Stomach (tissue), 9 donors: ENCODE measurements around the gene MYO10. TPM values are rescaled to one million over a fixed set of nuclear protein-coding genes. Genes with fewer than 3 reads are reported as not detected.
"Not testable (repeated sequence)": the region's sequence is repeated elsewhere in the genome, so short reads cannot be mapped to it uniquely, and the experiment has no call there.

ENCODE experiments used
- DNase-seq, 2 donors: peaks; one replicate each; pipeline versions ENCODE4 v3.0.0 to v3.0.0-alpha.2; 2013 to 2019
- H3K27ac ChIP-seq, 5 donors: fragments of 200-600 bp in 4 of 5; sonication (generic) in 4 of 5; one replicate each; pipeline ENCODE4 v1.5.1; 2013 to 2019; ENCODE audit warnings: mild to moderate bottlenecking in 1 of 5, moderate library complexity in 1 of 5
- H3K27me3 ChIP-seq, 3 donors: fragments of 200-600 bp; sonication (generic); one replicate each; pipeline ENCODE4 v1.5.1; 2017 to 2019; ENCODE audit warnings: mixed run types in 1 of 3
- H3K36me3 ChIP-seq, 4 donors: fragments of 200-600 bp; sonication (generic); 1 replicate in 3 of 4; 2 replicates in 1 of 4; pipeline ENCODE4 v1.5.1; 2016 to 2019
- H3K4me1 ChIP-seq, 4 donors: fragments of 200-600 bp; sonication (generic); one replicate each; pipeline ENCODE4 v1.5.1; 2016 to 2019
- H3K4me3 ChIP-seq, 4 donors: fragments of 200-600 bp; sonication (generic) in 3 of 4; one replicate each; pipeline ENCODE4 v1.5.1; 2016 to 2019; ENCODE audit warnings: mild to moderate bottlenecking in 1 of 4
- H3K9me3 ChIP-seq, 4 donors: fragments of 200-600 bp; sonication (generic); one replicate each; pipeline ENCODE4 v1.5.1; 2016 to 2019
- EP300 ChIP-seq: sonication (generic); formaldehyde crosslinking; IDR thresholded peaks from one replicate; pipeline ENCODE4 v1.6.1; 2017; ENCODE audit warnings: antibody characterized with exemption
- POLR2A ChIP-seq, 4 donors: fragments of 450-650 bp; IDR thresholded peaks; one replicate each; pipeline ENCODE4 v1.6.1; 2016; ENCODE audit warnings: antibody characterized with exemption in 4 of 4, control low read depth in 2 of 4, mild to moderate bottlenecking in 1 of 4, moderate library complexity in 1 of 4
- POLR2AphosphoS5 ChIP-seq, 3 donors: sonication (generic); formaldehyde crosslinking; IDR thresholded peaks; one replicate each; pipeline ENCODE4 v1.6.1; 2016; ENCODE audit warnings: antibody characterized with exemption in 3 of 3
- WGBS, 5 donors: extraction: QIAGEN DNeasy Blood & Tissue Kit in 3 of 5; methylation state at CpG; one replicate each; pipeline versions ENCODE4 v1.1.5 to v1.1.7; 2013 to 2018; 5-methylcytosine and 5-hydroxymethylcytosine counted together
- intact Hi-C: fragments of 100-400 bp; cut with DNase I; formaldehyde crosslinking; loops from one replicate; pipeline ENCODE4 v1.15.1; 2023; ENCODE audit warnings: low total_unique reads
- polyA plus RNA-seq, 3 donors: library from polyadenylated mRNA; stranded (reverse); fragments of 200-250 nt; gene quantifications; one replicate each; pipeline ENCODE4 v1.2.3, GENCODE V29; 2013
- total RNA-seq, 5 donors: library from RNA; depleted of rRNA; stranded (reverse); fragments of >200 nt; gene quantifications; one replicate each; pipeline versions ENCODE4 v1.1.0 to v1.2.3, GENCODE V29; 2014 to 2016
- TF ChIP-seq, protein P1 (sequence below), 7 experiments: fragments of 450-650 bp in 4 of 7; fragments of 200-600 bp in 3 of 7; sonication (generic) in 3 of 7; IDR thresholded peaks; one replicate each; pipeline ENCODE4 v1.5.1; 2016 to 2019; ENCODE audit warnings: antibody characterized with exemption in 7 of 7, control low read depth in 2 of 7, mild to moderate bottlenecking in 1 of 7
- donor health status: healthy with polysubstance abuse.
- donor health status: Bipolar disorder and iron deficiency.
- donor health status: healthy.

Gene MYO10
- total and polyA plus RNA-seq, 8 donors = 6.8 to 233 (median 76.5) TPM

DNA sequence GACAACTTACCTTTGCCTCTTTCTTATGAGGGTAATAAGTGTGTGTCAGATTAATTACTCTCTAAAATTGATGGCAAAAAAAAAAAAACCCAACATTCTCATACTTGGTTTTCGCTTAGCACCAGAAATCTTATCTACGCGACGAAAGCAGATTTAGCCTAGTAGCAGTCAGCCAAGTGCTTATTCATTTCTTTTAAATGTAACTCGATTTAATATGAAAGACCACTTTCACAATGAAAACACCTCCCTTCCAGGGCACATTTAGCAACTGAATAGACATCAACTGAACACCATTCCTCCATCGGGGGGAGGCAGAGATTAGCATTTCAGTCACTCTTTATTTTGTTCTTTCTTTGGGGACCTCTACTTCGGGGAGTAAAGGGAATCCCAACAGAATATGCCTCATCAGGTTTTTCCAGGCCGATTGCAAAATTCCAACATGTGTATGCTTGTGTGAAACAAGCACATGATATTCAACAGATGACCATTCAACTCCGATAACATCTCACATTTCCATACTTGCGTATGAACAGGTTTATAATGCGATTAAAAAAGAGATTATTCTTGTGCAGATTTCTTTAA is 195.2 kb downstream of the MYO10 start:
- TF ChIP-seq, protein P1, sequence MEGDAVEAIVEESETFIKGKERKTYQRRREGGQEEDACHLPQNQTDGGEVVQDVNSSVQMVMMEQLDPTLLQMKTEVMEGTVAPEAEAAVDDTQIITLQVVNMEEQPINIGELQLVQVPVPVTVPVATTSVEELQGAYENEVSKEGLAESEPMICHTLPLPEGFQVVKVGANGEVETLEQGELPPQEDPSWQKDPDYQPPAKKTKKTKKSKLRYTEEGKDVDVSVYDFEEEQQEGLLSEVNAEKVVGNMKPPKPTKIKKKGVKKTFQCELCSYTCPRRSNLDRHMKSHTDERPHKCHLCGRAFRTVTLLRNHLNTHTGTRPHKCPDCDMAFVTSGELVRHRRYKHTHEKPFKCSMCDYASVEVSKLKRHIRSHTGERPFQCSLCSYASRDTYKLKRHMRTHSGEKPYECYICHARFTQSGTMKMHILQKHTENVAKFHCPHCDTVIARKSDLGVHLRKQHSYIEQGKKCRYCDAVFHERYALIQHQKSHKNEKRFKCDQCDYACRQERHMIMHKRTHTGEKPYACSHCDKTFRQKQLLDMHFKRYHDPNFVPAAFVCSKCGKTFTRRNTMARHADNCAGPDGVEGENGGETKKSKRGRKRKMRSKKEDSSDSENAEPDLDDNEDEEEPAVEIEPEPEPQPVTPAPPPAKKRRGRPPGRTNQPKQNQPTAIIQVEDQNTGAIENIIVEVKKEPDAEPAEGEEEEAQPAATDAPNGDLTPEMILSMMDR (IDR thresholded peaks at IDR 0.05) = no peak
- TF ChIP-seq EP300 = no peak
- TF ChIP-seq POLR2A (IDR thresholded peaks at IDR 0.05) = no peak
- no peak for TF ChIP-seq POLR2AphosphoS5 (IDR thresholded peaks at IDR 0.05)

DNA sequence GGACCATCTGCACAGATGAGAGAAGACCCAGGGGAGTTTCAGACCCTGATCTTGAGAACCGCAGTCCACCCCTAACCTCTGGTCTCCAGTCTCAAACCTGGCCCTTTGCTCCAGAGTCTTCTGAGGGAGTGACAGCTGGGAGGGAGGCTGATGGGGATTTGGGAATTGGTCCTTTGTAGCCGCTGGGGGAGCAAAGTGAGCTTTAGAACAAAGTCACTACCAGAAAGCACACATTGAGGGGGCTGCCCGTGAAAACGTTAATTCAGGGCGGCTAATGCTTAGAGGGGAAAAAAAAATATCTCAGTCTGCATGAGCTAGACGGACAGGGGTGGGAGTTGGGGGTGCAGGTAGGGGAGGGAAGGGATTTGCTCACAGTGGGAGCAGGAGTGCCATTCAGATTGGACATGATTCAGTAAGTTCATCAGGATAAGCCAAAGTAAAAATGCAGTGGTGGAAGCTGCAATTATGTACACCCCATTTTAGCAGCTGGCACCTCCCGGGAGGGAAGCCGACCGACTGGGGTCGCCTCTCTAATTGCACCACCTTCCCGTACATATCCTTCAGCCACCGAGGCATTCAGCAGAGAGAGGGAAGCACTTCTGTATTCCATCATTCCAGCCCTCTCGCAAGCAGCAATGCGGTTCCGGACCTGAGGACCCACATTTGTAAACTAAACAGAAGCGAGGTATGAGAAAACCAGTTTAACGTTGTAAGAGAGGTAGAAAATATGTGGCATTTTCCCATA is 195.8 kb downstream of the MYO10 start:
- Histone ChIP-seq H3K36me3 (peaks cover 4 to 18% (median 11%) of the 10 kb centered on the region in 4 donors), H3K27ac (peak overlapping the region in 1 of 5 donors; percentile 37), H3K27me3 (no peaks in the 10 kb centered on the region), H3K4me3 (peak overlapping the region in 1 of 4 donors; percentile 3), H3K9me3 (no peaks in the 10 kb centered on the region), H3K4me1 (peaks cover 9 to 60% (median 42%) of the 10 kb centered on the region in 4 donors)
- intact Hi-C loops = no loop called here
- TF ChIP-seq POLR2A (IDR thresholded peaks at IDR 0.05) (no peak), POLR2AphosphoS5 (IDR thresholded peaks at IDR 0.05) (no peak), EP300 (no peak)
- TF ChIP-seq, protein P1 (IDR thresholded peaks at IDR 0.05) = no peak
- WGBS, 5 donors = 67 to 84% (median 75%) methylated on average over 17 of the region's 17 CpGs
- no peak for DNase-seq

More for the DNA sequence above, 195.2 kb downstream of the MYO10 start:
- H3K9me3 ChIP-seq = no peaks in the 10 kb centered on the region
- H3K4me1 ChIP-seq = peaks cover 3 to 54% (median 36%) of the 10 kb centered on the region in 4 donors
- intact Hi-C loops = no loop called here
- H3K27ac ChIP-seq = peak overlapping the region in 1 of 5 donors; percentile 37
- peak overlapping the region in 1 of 4 donors; percentile 3 for H3K4me3 ChIP-seq
- 46 to 58% (median 51%) methylated on average over 11 of the region's 11 CpGs for WGBS, 5 donors
- DNase-seq = peak in 1 of 2 donors; percentile 31
- peaks cover 4 to 18% (median 11%) of the 10 kb centered on the region in 4 donors for H3K36me3 ChIP-seq
- H3K27me3 ChIP-seq = no peaks in the 10 kb centered on the region

DNA sequence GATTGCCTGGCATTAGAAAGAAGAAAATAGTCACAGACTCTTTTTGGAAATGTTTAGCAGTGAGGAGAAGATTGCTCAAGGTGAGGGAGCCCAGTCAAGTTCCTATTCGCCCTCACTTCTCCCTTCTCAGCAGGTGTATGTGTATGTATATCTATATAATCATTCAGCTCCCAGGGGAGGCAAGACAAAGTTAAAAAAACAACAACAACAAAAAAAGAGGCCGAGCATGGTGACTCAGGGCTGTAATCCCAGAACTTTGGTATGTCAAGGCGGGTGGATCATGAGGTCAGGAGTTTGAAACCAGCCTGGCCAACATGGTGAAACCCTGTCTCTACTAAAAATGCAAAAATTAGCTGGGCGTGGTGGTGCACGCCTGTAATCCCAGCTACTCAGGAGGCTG is 197.7 kb downstream of the MYO10 start:
- Histone ChIP-seq H3K4me1 (peaks cover 14 to 66% (median 43%) of the 10 kb centered on the region in 4 donors), H3K27ac (peak overlapping the region in 4 of 5 donors; percentile 33 to 72 (median 71)), H3K36me3 (peaks cover 4 to 18% (median 8%) of the 10 kb centered on the region in 4 donors)
- intact Hi-C loops, H3K27me3 ChIP-seq, H3K4me3 ChIP-seq, H3K9me3 ChIP-seq, DNase-seq: not testable (repeated sequence)
- 63 to 78% (median 71%) methylated on average over 5 of the region's 5 CpGs for WGBS, 5 donors

DNA sequence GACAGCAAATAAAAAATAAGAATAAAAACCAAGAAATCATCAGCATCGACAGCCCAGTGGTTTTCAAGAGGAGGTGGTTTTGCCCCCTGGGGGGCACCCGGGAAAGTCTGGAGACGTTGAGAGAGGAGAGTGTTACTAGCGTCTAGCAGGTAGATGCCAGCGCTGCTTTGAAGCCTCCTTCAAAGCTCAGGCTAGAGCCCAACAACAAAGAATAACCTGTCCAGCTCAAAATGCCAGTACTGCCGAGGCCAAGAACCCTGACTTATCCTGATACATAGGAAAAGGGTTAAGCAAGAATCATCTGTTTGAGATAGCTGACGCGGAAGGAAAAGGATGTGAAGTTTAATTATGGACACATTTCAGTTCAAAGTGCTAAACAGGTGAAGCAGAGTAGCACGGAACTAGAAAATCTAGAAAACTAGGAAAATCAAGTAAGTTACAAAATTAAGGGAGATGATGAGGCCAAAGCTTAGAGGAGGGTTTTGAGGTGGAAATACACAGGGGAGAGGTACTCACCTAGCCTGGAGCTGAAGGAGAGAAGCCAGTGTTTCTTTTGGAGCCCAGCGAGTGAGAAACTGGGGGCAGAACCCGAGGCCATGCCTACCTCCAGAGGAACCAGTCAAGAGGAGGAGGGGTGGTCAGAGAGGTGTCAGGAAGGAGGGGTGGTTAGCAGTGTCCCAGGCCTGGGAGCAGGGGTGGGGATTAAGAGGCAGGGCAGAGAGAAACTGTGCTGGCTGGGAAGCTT is 198.3 kb downstream of the MYO10 start:
- Histone ChIP-seq H3K4me3 (peak overlapping the region in 1 of 4 donors; percentile 11), H3K4me1 (peaks cover 14 to 65% (median 43%) of the 10 kb centered on the region in 4 donors), H3K36me3 (peaks cover 4 to 20% (median 8%) of the 10 kb centered on the region in 4 donors), H3K9me3 (no peaks in the 10 kb centered on the region), H3K27ac (peak overlapping the region; percentile 70 to 81 (median 72)), H3K27me3 (no peaks in the 10 kb centered on the region)
- peak in 1 of 2 donors; percentile 63 for DNase-seq
- intact Hi-C loops = no loop called here
- 32 to 56% (median 37%) methylated on average over 11 of the region's 11 CpGs for WGBS, 5 donors
- TF ChIP-seq POLR2AphosphoS5 (IDR thresholded peaks at IDR 0.05) (no peak), EP300 (no peak), POLR2A (IDR thresholded peaks at IDR 0.05) (no peak)
- TF ChIP-seq, protein P1 (IDR thresholded peaks at IDR 0.05) = no peak
